Breast epithelium (tissue), 4 donors: ENCODE measurements around the gene SV2C. TPM values are rescaled to one million over a fixed set of nuclear protein-coding genes. Genes with fewer than 3 reads are reported as not detected.

Source experiments
- DNase-seq, 2 donors: peaks; one replicate each; pipeline ENCODE4 v3.0.0-alpha.2; 2019; ENCODE audit warnings: low spot score in 2 of 2
- H3K27ac ChIP-seq, 2 donors: fragments of 200-600 bp; sonication (generic) in 1 of 2; one replicate each; pipeline ENCODE4 v1.5.1; 2016 to 2019; ENCODE audit warnings: mild to moderate bottlenecking in 1 of 2
- H3K27me3 ChIP-seq, 2 donors: fragments of 200-600 bp; sonication (generic) in 1 of 2; one replicate each; pipeline versions ENCODE4 v1.5.1 to v1.6.0; 2017 to 2019; ENCODE audit warnings: control low read depth in 1 of 2, mild to moderate bottlenecking in 1 of 2
- H3K36me3 ChIP-seq: fragments of 200-600 bp; one replicate; pipeline ENCODE4 v1.5.1; 2019
- H3K4me1 ChIP-seq, 2 donors: fragments of 200-600 bp; sonication (generic); one replicate each; pipeline ENCODE4 v1.5.1; 2016 to 2019; ENCODE audit warnings: control low read depth in 1 of 2
- H3K4me3 ChIP-seq, 3 donors: fragments of 200-600 bp; sonication (generic); 1 replicate in 2 of 3; 2 replicates in 1 of 3; pipeline ENCODE4 v1.5.1; 2016 to 2019; ENCODE audit warnings: mild to moderate bottlenecking in 3 of 3, moderate library complexity in 2 of 3
- H3K9me3 ChIP-seq, 2 donors: fragments of 200-600 bp; sonication (generic) in 1 of 2; one replicate each; pipeline ENCODE4 v1.5.1; 2016 to 2019; ENCODE audit warnings: control low read depth in 1 of 2
- CTCF ChIP-seq, 3 donors: fragments of 450-650 bp; IDR thresholded peaks; one replicate each; pipeline ENCODE4 v1.5.1; 2016 to 2017; ENCODE audit warnings: antibody characterized with exemption in 3 of 3, mild to moderate bottlenecking in 3 of 3, moderate library complexity in 3 of 3
- POLR2A ChIP-seq: fragments of 450-650 bp; IDR thresholded peaks from one replicate; pipeline ENCODE4 v1.6.1; 2016; ENCODE audit warnings: antibody characterized with exemption, mild to moderate bottlenecking, moderate library complexity
- POLR2AphosphoS5 ChIP-seq, 3 donors: sonication (generic); formaldehyde crosslinking; IDR thresholded peaks; one replicate each; pipeline ENCODE4 v1.6.1; 2017; ENCODE audit warnings: antibody characterized with exemption in 3 of 3
- intact Hi-C: fragments of 100-400 bp; cut with DNase I; formaldehyde crosslinking; loops from one replicate; pipeline ENCODE4 v1.15.1; 2023; ENCODE audit warnings: low total_unique reads
- total RNA-seq, 3 donors: library from RNA; depleted of rRNA; stranded (reverse); fragments of >200 nt; gene quantifications; one replicate each; pipeline ENCODE4 v1.1.0, GENCODE V29; 2016

SV2C gene
- total RNA-seq, 3 donors from 2014 or later: 0.32 to 1.3 (median 0.59) TPM

DNA sequence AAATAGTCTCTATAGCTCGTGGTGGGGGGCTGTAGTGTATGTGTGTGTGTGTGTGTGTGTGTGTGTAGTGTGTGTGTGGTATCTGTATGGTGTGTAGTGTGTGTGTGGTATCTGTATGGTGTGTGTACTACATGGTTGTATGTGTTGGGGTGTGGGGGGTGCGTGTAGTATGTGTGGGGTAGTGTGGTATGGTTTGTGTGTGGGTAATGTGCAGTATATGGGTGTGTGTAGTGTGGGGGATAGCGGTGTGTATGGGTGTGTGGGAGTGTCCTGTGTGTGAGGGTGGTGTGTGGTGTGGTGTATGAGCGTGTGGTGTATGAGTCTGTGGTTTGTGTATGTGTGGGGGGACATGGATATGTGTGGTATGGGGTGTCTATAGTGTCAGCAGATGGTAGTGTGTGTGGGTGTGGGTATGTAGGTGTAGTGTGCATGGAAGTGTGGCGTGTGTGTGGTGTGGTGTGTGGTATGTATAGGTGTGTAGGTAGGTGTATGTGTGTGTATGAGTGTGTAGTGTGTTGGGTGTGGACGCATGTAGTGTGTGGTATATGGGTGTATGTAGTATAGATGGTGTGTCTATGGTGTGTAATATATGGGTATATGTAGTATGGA, 174.1 kb downstream of the SV2C start:
- Histone ChIP-seq H3K9me3 (no peaks in the 10 kb centered on the region), H3K36me3 (no peaks in the 10 kb centered on the region), H3K27ac (no peak overlapping the region), H3K27me3 (no peaks in the 10 kb centered on the region), H3K4me1 (no peaks in the 10 kb centered on the region), H3K4me3 (no peak overlapping the region)
- intact Hi-C loops: no loop called here
- DNase-seq: no peak
- no peak for TF ChIP-seq CTCF (IDR thresholded peaks at IDR 0.05)
- TF ChIP-seq POLR2A: no peak
- TF ChIP-seq POLR2AphosphoS5 (IDR thresholded peaks at IDR 0.05): no peak

DNA sequence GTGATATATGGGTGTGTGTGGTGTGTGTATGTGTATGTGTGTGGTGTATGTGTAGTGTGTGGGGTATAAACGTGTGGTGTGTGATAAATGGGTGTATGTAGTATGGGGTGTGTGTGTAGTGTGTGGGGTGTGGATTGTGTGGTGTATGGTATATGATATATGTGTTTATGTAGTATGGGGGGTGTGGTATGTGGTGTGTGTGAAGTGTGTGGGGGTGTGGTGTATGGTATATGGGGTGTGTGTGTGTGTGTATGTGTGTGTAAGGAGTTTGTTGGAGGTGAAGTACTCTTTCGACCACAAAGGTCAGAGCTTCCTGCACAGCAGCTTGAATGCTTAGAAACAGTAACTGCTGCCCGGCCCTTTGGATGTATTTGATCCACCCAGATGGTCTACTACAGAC, 174.7 kb downstream of the SV2C start:
- H3K4me1 ChIP-seq: no peaks in the 10 kb centered on the region
- H3K27ac ChIP-seq: no peak overlapping the region
- H3K36me3 ChIP-seq: no peaks in the 10 kb centered on the region
- intact Hi-C loops: no loop called here
- H3K27me3 ChIP-seq: no peaks in the 10 kb centered on the region
- no peak for DNase-seq
- no peak overlapping the region for H3K4me3 ChIP-seq
- no peaks in the 10 kb centered on the region for H3K9me3 ChIP-seq
- TF ChIP-seq POLR2AphosphoS5 (IDR thresholded peaks at IDR 0.05) (no peak), CTCF (IDR thresholded peaks at IDR 0.05) (no peak), POLR2A (no peak)

GRCh38 chr5:76264681-76265080, 181.5 kb downstream of the SV2C start:
- Histone ChIP-seq H3K4me1 (no peaks in the 10 kb centered on the region), H3K36me3 (no peaks in the 10 kb centered on the region), H3K27ac (no peak overlapping the region), H3K27me3 (no peaks in the 10 kb centered on the region), H3K4me3 (no peak overlapping the region), H3K9me3 (no peaks in the 10 kb centered on the region)
- DNase-seq: no peak
- TF ChIP-seq POLR2A: no peak
- no peak for TF ChIP-seq POLR2AphosphoS5 (IDR thresholded peaks at IDR 0.05)
- TF ChIP-seq CTCF (IDR thresholded peaks at IDR 0.05): no peak
- intact Hi-C loops: no loop called here

DNA sequence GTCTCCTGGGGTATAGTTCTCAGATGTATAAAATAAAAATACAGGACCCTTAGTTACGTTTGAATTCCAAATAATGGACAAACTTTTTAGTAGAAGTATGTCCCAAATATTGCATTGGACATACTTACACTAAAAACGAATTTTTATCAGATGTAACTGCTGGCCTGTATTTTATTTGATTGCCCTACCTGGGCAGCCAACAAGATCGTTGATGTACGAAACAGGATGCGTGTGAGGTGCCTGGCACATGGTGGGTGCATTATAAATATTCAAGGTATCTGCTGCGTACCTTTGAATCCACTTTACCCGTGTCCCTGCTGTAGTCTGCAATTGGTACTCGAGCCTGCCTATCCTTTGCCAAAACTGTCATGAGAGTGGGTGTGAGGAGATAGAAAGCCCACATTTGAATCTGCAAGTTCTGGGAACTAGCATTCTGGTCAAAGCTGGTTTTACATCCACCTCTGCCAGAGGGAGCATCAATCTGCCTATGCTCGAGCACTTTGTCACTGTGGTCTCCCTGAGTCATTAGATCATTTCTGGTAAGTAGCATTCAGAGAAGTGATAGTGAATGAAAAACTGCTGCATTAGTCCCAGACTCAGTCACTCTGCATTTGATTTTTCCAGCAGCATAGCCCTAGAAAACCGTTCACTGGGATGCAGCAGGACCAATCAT, 186.2 kb downstream of the SV2C start:
- Histone ChIP-seq H3K27ac (no peak overlapping the region), H3K36me3 (no peaks in the 10 kb centered on the region), H3K9me3 (no peaks in the 10 kb centered on the region), H3K27me3 (no peaks in the 10 kb centered on the region), H3K4me1 (peaks cover 0 to 5% of the 10 kb centered on the region in 2 donors), H3K4me3 (no peak overlapping the region)
- intact Hi-C loops: no loop called here
- TF ChIP-seq POLR2A: no peak
- DNase-seq: no peak

DNA sequence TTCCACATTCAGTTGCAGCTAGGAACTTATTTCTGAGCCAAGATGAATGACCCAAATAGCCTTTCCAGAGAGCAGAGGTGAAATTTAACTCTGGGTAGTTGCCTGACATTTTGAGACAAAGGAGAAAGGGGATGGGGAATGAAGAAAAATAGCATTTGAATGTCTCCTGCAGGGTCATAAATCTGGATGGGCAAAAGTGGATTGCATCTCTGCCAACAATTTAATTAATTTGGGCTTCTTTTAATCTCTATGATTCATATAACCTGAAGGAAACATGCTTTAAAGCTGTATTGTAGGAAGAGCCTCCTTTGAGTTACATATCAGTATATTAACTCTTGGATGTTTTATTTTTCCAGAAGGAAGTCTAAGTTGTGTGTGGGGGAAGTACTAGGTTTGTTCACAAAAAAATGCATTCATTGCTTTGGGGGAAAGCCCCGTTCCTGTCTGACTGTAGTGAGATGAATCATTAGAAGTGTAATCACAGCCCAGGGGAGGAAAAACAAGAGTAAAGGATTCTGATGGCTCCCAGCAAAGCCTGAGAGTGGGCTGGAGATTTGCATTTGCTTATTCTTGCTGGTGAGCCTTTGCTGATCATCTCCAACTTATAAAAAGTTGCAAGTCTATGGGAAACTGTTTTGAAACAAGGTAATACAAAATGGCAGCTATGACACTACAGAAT, 186.9 kb downstream of the SV2C start:
- DNase-seq: no peak

More for the DNA sequence above, 186.9 kb downstream of the SV2C start:
- Histone ChIP-seq H3K27ac (no peak overlapping the region), H3K4me3 (no peak overlapping the region), H3K9me3 (no peaks in the 10 kb centered on the region), H3K36me3 (no peaks in the 10 kb centered on the region), H3K4me1 (peaks cover 0 to 5% of the 10 kb centered on the region in 2 donors), H3K27me3 (no peaks in the 10 kb centered on the region)
- TF ChIP-seq POLR2AphosphoS5 (IDR thresholded peaks at IDR 0.05): no peak
- no peak for TF ChIP-seq CTCF (IDR thresholded peaks at IDR 0.05)
- TF ChIP-seq POLR2A: no peak
- intact Hi-C loops: no loop called here
